BJ (cell line): ENCODE measurements around the gene RPUSD4. TPM values are rescaled to one million over a fixed set of nuclear protein-coding genes. Genes with fewer than 3 reads are reported as not detected.

Experiments
- CTCF ChIA-PET: fragments of 350-600 bp; formaldehyde crosslinking; extraction: SDS; loops from one replicate; lab custom pipeline; 2021; ENCODE audit warnings: antibody characterized with exemption, inconsistent platforms; lab: Yijun Ruan, JAX
- POLR2A ChIA-PET: fragments of 300-600 bp; sonication (Branson Sonifier 250); formaldehyde crosslinking; extraction: SDS; loops from one replicate; lab custom pipeline; 2021; ENCODE audit warnings: antibody characterized with exemption; lab: Charles Lee
- DNase-seq: peaks from one replicate; pipeline ENCODE4 v3.0.0-alpha.2; 2011; ENCODE audit warnings: low read depth
- H3K27me3 ChIP-seq: 2 replicates; pipeline ENCODE4 v1.6.0; 2011; ENCODE audit warnings: low read length; ENCODE audit not compliant: control insufficient read depth, insufficient read depth
- H3K36me3 ChIP-seq: 2 replicates; pipeline ENCODE4 v1.5.1; 2011; ENCODE audit warnings: low read length; ENCODE audit not compliant: control insufficient read depth, insufficient read depth
- H3K4me3 ChIP-seq: 2 replicates; pipeline ENCODE4 v1.5.1; 2011; ENCODE audit warnings: low read depth, mild to moderate bottlenecking, control low read depth, low read length
- CTCF ChIP-seq: IDR thresholded peaks from 2 replicates; pipeline ENCODE4 v1.5.1; 2011; ENCODE audit warnings: low read depth, mild to moderate bottlenecking, control low read depth, inconsistent platforms, low read length, moderate library complexity; ENCODE audit not compliant: insufficient read depth
- polyA plus RNA-seq: library from polyadenylated mRNA; depleted of rRNA; stranded (reverse); fragments of >200 nt; gene quantifications from 2 replicates; pipeline ENCODE4 v1.2.3, GENCODE V29; 2011

The RPUSD4 gene
- polyA plus RNA-seq, 1 experiment, result 31.8 TPM

- TF ChIP-seq CTCF, result no peak
- POLR2A ChIA-PET, result no interaction called here
- Histone ChIP-seq H3K36me3 (peaks cover 18% of the 10 kb centered on the region), H3K4me3 (no peak overlapping the region), H3K27me3 (no peaks in the 10 kb centered on the region)
- CTCF ChIA-PET, result no interaction called here
- DNase-seq, result no peak
These were observed 8.6 kb downstream of the RPUSD4 start for GRCh38 chr11:126202646-126203359.

- ChIA-PET CTCF (interaction anchor here (0.9 to 2.6 kb wide), 6 partner anchors 11 to 277 kb away, joined by 3 to 16 read pairs (median 4); no protein-coding TSS in a partner anchor), POLR2A (no interaction called here)
- TF ChIP-seq CTCF, result no peak
- no peak for DNase-seq
- Histone ChIP-seq H3K27me3 (no peaks in the 10 kb centered on the region), H3K4me3 (no peak overlapping the region), H3K36me3 (peaks cover 13% of the 10 kb centered on the region)
These were observed 12.8 kb downstream of the RPUSD4 start for GRCh38 chr11:126198648-126199047.

- POLR2A ChIA-PET, result no interaction called here
- CTCF ChIA-PET, result interaction anchor here (0.8 to 2.6 kb wide), 7 partner anchors 9 to 276 kb away, joined by 3 to 16 read pairs (median 4); no protein-coding TSS in a partner anchor
- peaks cover 5% of the 10 kb centered on the region for H3K36me3 ChIP-seq
These were observed 14.0 kb downstream of the RPUSD4 start for GRCh38 chr11:126197277-126197939.

GRCh38 chr11:126195119-126195518 lies 16.3 kb downstream of the RPUSD4 start:
- DNase-seq, result no peak
- ChIA-PET POLR2A (no interaction called here), CTCF (interaction anchor here (0.7 to 4.5 kb wide), 4 partner anchors 19 to 271 kb away, joined by 3 to 67 read pairs (median 6); no protein-coding TSS in a partner anchor)
- no peak overlapping the region for H3K4me3 ChIP-seq
- TF ChIP-seq CTCF, result no peak
- H3K27me3 ChIP-seq, result no peaks in the 10 kb centered on the region
- peaks cover 5% of the 10 kb centered on the region for H3K36me3 ChIP-seq

More at GRCh38 chr11:126197277-126197939, 14.0 kb downstream of the RPUSD4 start:
- no peaks in the 10 kb centered on the region for H3K27me3 ChIP-seq
- H3K4me3 ChIP-seq, result no peak overlapping the region
- peak; percentile 26 for DNase-seq
- no peak for TF ChIP-seq CTCF

GRCh38 chr11:126194121-126194543 lies 17.3 kb downstream of the RPUSD4 start:
- ChIA-PET CTCF (interaction anchor here (0.6 to 4.5 kb wide), 30 partner anchors 10 to 287 kb away, joined by 3 to 67 read pairs (median 5); partner anchors contain the start of genes CDON and VSIG10L2), POLR2A (no interaction called here)
- H3K27me3 ChIP-seq, result no peaks in the 10 kb centered on the region
- DNase-seq, result no peak
- peak; percentile 59 for TF ChIP-seq CTCF
- H3K36me3 ChIP-seq, result peaks cover 3% of the 10 kb centered on the region
- no peak overlapping the region for H3K4me3 ChIP-seq
